Nucleus accumbens (tissue), 56 donors: ENCODE data around the gene ATOSB.

Source experiments
- DNase-seq, 56 donors: peaks; one replicate each; lab custom pipeline; 2025; lab: John Stamatoyannopoulos, UW

The ATOSB gene

DNA sequence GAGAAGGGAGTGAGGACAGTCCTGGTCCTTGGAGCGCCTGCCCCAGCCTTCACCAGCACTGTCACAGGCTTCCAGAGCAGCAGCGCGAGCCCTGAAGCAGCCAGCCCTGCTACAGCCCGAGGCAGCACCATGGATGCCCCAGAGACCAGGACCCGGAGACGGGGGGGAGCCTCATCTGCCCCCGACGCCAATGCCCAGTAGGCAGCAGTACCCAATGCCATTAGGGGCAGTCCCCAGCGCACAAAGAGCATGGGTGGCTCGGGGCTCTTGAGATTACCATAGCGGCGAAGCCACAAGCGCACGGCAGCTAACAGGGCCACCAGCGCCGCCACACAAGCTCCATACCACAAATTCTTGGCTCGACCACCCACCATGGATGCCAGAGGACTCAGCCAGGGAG lies 24.1 kb downstream of the ATOSB start:
- DNase-seq: no peak

DNA sequence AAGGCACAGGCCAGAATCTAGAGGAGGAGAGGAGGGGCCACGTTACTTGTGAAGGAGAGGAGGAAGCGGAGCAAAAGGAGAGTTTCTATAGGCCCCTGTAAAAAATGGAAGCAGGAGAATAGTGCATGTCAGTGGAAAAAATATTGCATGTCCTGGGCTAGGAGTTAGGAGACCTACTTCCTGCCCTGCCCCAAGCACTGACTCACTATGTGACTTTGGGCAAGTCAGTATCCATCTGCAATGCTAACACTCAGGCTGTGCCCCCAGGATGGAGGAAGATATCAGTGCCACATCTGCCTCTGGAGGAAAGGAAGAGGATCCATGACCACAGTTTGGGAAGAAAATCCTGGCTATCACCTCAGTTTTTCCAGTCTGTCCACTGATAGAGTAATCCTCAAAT lies 26.2 kb downstream of the ATOSB start:
- DNase-seq: no peak

DNA sequence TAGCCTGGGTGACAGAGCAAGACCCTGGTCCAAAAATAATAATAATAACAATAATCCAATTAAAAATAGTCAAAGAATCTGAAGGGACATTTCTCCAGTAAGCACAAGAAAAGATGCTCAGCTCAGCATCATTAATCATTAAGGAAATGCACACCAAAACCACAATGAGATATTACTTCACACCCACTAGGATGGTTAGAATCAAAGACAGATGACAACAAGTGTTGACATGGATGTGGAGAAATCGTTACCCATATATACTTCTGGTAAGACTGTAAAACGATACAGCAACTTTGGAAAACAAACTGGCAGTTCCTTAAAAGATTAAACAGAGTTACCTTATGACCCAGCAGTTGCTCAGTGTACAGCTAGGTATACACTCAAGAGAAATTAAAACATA lies 30.6 kb downstream of the ATOSB start:
- no peak for DNase-seq

DNA sequence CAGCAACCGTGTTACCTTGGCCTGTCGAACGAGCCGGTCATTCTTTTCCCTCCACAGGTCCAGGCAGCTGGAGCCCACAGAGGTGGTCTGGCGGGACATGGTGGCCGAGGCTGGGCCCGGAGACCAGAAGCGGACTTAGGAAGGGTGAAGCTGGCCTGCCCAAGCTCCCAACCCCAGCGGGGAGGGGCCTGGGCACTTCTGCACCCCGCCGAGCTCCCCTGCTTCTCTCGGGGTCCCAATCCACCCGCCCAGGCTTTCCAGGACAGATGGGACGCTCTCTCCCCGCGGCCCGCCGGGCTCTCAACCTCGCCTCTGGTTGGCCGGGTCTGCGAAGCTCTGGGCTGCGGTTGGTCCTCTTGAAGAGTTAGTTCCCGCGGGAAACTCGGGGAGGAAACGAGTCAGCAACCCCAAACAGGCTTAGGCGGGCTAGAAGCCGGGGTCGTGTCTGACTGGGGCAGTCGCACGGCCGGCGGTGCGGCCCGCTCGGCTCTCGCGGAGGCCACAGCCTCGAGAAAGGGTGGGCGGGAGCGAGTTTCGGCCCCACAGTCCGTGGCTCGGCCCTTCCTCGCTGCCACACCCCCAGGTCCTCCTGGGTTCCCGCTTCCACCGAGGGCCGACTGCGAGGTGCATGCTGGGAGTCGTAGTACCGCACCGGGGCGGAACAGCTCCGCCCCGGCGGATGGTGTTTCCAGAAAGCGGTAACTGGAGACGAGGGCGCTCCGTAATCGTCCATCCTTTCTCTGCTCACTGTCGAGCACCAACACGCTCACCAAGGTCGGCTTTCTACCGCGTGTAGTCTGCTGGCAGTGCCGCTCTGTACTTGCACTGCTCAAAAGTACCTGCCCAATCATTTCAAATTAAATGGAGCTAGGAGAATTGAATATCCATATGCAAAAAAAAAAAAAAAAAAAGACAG lies 36.0 kb downstream of the ATOSB start, which contains the start of gene FANCG:
FANCG (minus strand) TSS at position 517 of the 916 bp plus-strand sequence; CDS start at position 99, 418 bp downstream.
- peak in 55 of 56 donors; percentile 66 to 94 (median 86) for DNase-seq

DNA sequence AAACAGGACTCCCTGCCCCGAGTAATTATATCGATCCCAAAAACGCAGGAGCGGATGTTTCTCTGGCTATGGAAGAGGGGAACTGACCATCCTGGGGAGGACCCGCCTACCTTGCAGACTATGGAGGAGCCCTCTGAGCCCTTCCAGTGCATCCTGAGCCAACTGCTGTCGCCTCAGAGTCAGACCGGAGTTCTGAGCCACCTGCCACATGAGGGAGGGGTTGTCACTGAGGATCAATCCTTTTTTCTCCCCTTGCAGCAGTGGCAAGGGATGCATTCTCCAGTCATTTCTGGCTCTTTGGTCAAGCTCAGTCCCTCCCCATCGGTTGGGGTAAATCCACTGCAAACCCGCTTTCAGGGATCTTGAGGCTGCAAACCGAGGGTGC lies 36.6 kb downstream of the ATOSB start:
- DNase-seq: no peak

DNA sequence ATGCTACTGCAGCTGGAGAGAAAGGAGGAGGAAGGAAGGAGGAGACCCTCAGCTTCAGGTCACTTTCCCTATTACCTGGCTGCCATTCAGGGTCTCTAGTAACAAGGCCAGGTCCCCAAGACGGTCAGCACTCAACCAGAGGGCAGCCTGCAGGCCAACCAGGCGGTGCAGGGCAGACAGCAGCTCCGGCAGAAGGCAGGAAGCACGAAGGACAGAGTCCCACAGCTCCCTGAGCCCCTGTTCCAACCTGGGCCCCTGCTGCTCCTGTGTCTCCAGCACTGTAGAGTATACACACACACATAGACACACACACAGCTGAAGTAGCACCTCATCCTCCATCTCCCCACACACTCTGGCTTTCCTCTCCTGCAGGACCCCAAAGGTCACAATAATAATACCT lies 37.6 kb downstream of the ATOSB start:
- no peak for DNase-seq

DNA sequence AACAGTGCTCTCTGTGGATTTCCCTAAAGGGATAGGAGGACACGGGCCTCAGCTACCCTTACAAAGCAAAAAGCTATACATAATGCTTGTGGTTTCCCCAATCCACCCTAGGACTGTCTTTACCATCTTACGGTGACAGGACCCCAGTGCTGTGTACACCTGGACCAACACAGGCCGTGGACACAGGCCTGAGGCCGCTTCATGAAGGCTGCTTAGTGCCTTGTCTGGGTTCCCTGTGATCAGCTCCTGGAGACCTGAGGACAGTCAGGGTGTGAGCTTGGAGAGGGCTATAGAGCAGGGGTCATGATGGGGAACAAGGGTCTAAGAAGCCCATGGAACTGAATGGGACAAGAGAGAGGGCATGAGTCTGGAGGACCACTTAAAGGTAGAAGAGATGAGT lies 38.8 kb downstream of the ATOSB start:
- DNase-seq: no peak

DNA sequence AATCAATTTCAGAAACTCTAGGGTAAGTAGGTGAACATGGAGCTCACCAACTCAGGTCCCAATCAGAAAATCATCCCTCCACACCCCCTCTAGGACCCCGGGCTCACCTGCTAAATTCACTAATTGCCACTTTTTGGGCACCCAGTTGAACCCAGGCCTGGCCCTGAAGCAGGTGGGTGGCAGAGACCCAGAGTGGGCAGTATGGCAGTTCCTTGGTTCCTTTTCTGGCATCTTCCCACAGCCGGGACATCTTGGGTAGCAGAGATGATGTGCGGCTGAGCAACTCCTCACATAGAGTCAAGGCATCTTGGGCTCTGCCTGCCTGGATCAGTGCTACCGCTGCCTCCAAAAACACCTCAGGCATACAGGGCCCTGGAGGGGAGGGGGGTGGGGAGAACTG lies 40.3 kb downstream of the ATOSB start:
- no peak for DNase-seq

DNA sequence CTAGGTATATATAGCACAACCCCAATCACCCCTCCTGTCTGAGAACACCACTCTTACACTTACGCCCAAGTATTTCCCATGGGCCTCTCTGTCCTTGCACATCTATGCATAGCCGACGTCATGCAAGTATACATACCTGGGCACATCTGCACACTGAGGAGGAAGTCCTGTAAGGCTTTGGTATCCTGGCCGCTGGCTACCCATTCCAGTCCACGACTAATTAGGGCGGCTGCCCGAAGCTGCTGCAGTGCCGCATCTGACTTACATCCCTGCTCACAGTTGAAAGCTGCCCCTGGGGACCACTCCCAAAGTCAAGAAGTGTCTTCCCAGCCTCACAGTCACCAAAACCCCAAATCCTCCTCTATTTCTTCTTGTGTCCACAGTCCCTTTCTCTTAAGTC lies 40.9 kb downstream of the ATOSB start:
- no peak for DNase-seq

DNA sequence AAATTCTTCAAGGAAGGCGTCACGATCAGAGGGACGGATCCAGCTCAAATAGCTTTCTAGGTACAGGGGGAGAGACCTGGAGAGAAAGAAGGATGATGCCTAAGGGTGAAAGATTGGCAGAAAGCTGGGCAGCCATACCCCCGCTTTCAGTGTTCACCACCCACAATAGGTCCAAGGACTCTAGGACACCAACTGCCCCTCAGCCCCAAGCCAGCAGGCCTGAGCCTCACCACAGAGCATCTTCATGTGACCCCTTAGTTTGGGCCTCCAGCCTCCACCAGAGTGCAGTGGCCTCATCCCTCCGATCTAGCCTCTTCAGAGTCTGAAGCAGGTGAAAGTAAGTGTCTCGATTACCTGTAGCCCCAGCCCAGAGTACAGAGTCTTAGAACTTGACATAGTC lies 41.5 kb downstream of the ATOSB start:
- DNase-seq: no peak

DNA sequence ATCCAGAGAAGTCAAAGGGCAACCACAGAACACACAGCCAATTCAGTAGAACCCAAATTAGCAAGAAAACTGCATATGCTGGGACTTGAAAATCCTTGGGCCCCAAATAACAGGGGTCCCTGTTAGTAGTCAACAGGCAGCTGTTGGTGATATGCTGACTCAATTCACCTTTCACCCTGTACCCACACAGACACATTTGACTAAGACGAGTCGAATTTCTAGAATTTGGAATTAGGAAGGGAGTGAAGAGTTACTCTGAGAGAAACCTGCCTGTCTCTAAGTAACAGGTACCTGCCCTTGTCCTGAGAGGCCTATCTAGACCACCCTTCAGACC lies 42.4 kb downstream of the ATOSB start:
- no peak for DNase-seq

DNA sequence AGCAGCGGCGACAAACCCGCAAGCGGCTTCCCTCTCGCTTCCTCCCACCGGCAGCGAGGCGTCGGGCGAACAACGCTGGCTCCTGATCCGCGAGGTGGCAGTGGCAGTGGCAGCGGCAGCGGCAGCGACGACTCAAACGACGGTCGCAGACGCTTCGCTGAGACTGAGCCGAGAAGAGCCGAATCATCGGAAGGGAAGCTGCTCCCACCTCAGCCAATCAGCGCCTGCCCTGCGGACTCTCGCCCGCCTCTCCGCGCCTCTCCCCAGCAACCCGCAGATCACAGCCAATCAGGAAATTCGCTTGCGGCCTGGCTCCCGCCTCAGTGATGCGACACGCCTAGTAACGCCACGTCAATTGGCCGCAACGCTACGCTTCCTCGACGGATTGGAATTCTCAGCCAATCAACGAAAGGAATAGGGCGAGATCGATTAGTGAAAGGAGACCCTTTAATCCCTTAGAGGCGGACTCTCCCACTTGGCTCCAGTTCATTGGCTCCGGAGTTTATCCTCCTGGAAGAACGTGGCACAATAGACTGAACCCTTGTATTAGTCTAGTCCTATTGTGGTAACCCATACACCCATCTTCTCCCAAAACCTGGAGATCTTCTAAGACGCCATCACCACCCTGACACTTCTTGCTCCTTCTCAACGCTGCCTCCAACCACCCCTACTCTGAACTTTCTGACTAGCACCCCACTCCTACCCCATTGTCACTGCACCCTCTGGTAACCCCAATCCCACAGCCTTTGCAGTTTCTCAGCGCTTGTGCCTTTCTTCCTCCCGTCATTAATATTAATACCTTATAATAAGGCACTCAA lies 43.0 kb downstream of the ATOSB start, which contains the start of gene VCP:
VCP (minus strand) TSS at position 165 of the 818 bp plus-strand sequence. CDS start 272 bp downstream, outside the sequence.
- peak; percentile 66 to 100 (median 98) for DNase-seq

DNA sequence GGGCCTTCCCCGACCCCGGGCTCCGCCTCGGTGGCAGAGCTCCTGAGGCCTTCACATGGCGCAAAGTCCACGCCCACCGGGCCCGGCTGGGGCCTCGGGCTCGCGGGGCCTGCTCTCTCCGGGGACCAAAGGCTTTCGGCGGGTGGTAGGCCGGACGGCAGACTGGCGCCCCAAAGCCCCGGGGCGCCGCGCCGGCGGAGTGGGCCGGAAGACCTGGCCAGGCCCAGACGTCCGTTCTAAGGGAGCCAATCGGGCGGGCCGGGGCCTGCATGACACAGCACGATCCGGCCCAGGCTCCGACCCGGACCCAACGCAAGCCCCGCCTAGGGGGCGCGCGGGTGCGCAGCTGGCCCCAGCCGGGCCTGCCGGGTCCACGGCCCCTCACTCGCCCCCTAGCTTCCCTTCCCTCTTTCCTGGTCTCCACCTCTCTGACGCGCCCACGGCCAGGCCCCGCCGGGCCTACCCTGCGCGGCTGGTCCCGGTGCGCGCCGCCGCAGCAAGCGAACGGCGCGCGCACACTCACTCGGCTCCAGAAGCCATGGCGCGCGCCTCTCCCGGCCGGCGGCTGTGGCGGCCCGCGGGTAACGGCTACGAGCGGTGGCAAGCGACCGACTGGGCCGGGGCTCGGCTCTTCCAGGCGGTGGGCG lies 43.7 kb downstream of the ATOSB start:
- peak in 51 of 56 donors; percentile 23 to 80 (median 63) for DNase-seq

DNA sequence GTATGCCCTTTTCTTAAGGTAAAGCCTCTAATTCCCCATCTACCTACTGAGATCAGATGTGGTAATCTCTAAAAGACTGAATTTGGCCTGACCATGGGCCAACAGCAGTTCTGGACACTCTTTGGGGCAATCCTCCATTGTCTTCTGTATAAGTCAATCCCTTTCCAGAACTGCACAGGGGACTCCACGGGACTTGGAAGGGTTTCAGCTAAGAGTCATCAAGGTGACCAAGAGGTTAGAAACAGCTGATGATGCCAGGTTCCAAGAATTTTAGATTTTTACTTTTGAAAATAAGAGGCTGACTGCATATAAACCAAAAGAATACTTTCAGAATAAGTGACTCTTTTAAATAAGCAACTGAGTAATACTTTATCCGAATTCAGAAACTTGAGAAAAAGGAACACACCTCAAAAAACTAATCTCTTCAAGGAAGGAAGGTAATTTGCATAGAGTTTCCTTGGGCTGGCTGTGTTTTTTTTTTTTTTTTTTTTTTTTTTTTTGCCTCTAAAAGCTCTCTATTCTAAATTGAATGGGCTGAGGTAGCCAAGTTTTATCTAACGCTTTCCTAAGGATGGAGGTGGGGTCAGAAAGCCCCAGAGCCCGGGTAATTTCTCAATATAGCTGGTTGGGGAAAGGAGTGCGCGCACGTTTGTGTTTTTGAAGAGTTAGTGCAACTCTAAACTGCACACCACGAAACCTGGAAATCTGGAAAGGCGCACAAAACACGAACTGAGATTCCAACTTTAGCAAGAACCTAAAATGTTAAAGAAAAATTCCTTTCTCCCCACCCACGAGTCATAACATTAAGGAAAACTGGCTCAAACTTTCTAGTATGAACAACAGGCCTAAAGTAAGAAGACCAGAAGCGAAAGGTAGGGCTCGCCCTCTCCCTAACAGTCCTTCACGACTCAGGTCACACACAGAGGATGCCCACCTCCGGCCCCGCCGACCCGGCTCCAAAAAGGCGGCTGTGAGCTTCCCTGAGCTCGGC lies 44.5 kb downstream of the ATOSB start:
- no peak for DNase-seq

DNA sequence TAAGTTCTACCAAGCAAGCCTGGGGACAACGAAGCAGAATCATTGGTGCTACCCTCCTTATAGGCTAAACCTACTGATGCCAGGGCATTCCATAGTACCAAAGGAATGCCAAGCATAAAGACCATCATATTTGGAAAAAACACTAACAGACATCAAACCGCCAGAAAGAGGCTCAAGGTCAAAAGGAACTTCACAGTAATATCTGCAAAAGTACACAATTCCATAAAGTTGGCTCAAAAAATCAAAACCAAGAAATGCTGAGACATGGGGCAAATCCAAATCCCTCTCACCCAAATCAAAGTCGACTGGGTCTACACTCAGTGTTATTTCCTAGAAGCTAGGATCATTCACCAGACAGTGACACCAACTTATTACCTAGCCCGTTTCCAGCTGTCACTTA lies 46.6 kb downstream of the ATOSB start:
- no peak for DNase-seq

DNA sequence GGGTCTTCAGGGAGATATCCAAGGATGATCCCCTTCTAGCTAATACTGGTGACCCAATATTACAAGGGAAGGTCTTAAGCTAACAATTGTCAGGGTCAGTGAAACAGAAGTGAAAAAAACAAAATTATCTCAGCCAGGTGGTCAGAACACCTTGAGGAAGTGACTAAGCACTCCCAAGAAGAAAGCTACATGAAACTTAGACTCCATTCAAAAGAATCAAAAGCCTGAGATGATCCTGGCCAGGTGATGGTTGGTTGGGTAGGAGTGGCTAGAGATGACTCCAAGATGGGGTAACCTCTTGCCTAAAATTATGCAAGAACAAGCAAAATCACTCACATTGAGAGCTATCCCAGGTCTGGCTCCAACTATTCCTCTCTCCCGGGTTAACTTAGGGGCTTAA lies 48.6 kb downstream of the ATOSB start:
- no peak for DNase-seq

DNA sequence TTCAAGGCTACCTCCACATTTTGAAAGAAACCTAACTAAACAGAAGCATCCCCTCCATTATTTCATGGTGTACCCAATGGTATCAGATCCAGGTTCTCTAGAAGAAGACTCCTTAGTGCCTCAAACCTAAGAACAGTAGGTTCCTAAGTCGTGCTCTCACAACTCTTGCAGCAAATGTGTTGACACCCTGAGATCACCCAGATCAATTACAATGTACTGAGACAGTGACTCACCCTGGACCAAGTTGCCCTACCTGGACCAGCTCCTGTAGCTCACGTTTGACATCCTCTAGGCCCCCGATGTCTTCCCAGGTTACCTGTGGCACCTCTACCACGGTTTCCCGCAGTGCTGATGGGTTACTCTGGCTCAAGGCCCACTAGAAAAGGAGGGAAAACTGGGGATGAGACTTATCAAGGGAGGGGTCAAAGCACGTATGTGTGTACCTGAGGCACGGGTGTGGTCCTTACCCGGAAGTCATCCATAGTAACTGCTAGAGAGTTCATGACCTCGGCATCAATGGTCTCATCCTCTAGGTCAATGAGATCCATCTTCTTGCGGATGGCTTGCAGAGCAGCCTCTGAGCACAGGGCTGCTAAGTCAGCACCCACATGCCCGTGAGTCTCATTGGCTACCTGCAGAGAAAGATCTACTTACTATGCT lies 55.0 kb downstream of the ATOSB start:
- no peak for DNase-seq

DNA sequence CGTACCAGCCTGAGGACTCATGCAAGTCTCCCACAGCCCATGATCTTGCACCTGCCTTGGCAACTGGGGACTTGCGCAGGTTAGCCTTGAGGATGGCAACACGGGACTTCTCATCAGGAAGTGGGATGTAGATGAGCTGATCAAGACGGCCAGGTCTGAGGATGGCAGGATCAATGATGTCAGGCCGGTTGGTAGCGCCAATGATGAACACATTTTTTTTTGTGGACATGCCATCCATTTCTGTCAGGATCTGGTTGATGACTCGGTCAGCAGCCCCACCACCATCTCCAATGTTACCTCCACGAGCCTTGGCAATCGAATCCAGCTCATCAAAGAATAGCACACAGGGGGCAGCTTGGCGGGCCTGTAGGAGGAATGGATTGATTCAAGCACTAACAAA lies 56.2 kb downstream of the ATOSB start:
- DNase-seq: no peak

DNA sequence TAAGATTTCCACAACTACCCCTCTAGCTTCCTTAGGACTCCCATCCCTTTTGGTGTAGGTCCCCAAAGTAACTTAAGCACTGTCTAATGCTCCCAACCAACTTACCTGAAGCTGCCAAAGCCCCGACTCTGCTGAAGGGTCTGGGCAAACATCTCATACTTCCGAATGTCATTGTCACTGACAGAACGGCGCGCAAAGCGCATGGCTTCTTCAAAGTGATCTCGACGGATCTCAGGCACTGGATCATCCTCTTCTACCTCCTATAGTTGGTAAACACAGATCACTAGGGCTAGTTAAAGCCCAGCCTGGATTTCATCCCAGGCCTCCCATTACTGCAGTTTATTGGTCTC lies 58.4 kb downstream of the ATOSB start:
- no peak for DNase-seq
